ENCODE results near the gene ZNF345. TPM values are rescaled to one million over a fixed set of nuclear protein-coding genes. Genes with fewer than 3 reads are reported as not detected.

ZNF345 gene
- total and polyA plus RNA-seq, 10 of the 15 experiments (the other 5 are each of a cell fraction or from before 2014, with no cell fraction given) = 1.3 to 3.0 (median 2.0) TPM

Small RNAs within 50 kb of the gene (small RNA-seq; reads per million reads assigned to genes)
- not detected for gene RF00019

Other genes with a start within 250 kb of the ZNF345 start
Only the 7 nearest of the 8 such genes appear.
- 2.1 and 2.6 TPM in 2 replicates for gene ZNF461, start 184.0 kb upstream of the ZNF345 start, total RNA-seq (2014; rRNA removed)
- gene ZNF461, start 184.0 kb upstream of the ZNF345 start, total RNA-seq (2014; rRNA removed; fragmentation: Illumina TruSeq; extraction: Trizol) = 3.5 and 3.6 TPM in 2 replicates
- gene ZNF461, start 184.0 kb upstream of the ZNF345 start, total RNA-seq (2021) = 2.8 and 3.0 TPM in 2 replicates
- 4.5 and 5.1 TPM in 2 replicates for gene ZNF461, start 184.0 kb upstream of the ZNF345 start, polyA plus RNA-seq (2011; rRNA removed)
- 2.2 TPM in 2 replicates for gene ZNF461, start 184.0 kb upstream of the ZNF345 start, polyA plus RNA-seq (2014; fragmentation: Illumina TruSeq; extraction: Trizol)
- gene ZNF461, start 184.0 kb upstream of the ZNF345 start, polyA plus RNA-seq (2014; fragmentation: Nextera tagmentation; extraction: Ambion mirVana) = 1 to 10 TPM; 1.2 to 1.3 TPM
- gene ZNF461, start 184.0 kb upstream of the ZNF345 start, polyA plus RNA-seq (2014; rRNA removed) = 2.0 and 4.0 TPM in 2 replicates
- 1 to 10 TPM; 1.8 to 2.2 TPM for gene ZNF461, start 184.0 kb upstream of the ZNF345 start, polyA plus RNA-seq (2016; fragmentation: Nextera tagmentation; extraction: Ambion mirVana)
- 4.9 and 7.0 TPM in 2 replicates for gene ZNF567, start 163.3 kb upstream of the ZNF345 start, total RNA-seq (2014; rRNA removed)
- gene ZNF567, start 163.3 kb upstream of the ZNF345 start, total RNA-seq (2014; rRNA removed; fragmentation: Illumina TruSeq; extraction: Trizol) = 10.4 and 12.2 TPM in 2 replicates
- 5.4 TPM in 2 replicates for gene ZNF567, start 163.3 kb upstream of the ZNF345 start, total RNA-seq (2021)
- 11.9 and 18.1 TPM in 2 replicates for gene ZNF567, start 163.3 kb upstream of the ZNF345 start, polyA plus RNA-seq (2011; rRNA removed)
- 9.7 and 16.6 TPM in 2 replicates for gene ZNF567, start 163.3 kb upstream of the ZNF345 start, polyA plus RNA-seq (2014; fragmentation: Illumina TruSeq; extraction: Trizol)
- gene ZNF567, start 163.3 kb upstream of the ZNF345 start, polyA plus RNA-seq (2014; fragmentation: Nextera tagmentation; extraction: Ambion mirVana) = 10 to 100 TPM in 1 of 2 experiments, 1 to 10 TPM in 1; 8.8 to 11.5 TPM
- gene ZNF567, start 163.3 kb upstream of the ZNF345 start, polyA plus RNA-seq (2014; rRNA removed) = 5.3 and 6.2 TPM in 2 replicates
- gene ZNF567, start 163.3 kb upstream of the ZNF345 start, polyA plus RNA-seq (2016; fragmentation: Nextera tagmentation; extraction: Ambion mirVana) = 1 to 10 TPM; 8.5 to 8.6 TPM
- 3.4 and 4.1 TPM in 2 replicates for gene ZNF850, start 78.1 kb upstream of the ZNF345 start, total RNA-seq (2014; rRNA removed)
- gene ZNF850, start 78.1 kb upstream of the ZNF345 start, total RNA-seq (2014; rRNA removed; fragmentation: Illumina TruSeq; extraction: Trizol) = 5.4 and 6.4 TPM in 2 replicates
- 4.5 and 6.1 TPM in 2 replicates for gene ZNF850, start 78.1 kb upstream of the ZNF345 start, total RNA-seq (2021)
- 5.0 and 6.3 TPM in 2 replicates for gene ZNF850, start 78.1 kb upstream of the ZNF345 start, polyA plus RNA-seq (2011; rRNA removed)
- gene ZNF850, start 78.1 kb upstream of the ZNF345 start, polyA plus RNA-seq (2014; fragmentation: Illumina TruSeq; extraction: Trizol) = 1.6 and 2.2 TPM in 2 replicates
- gene ZNF850, start 78.1 kb upstream of the ZNF345 start, polyA plus RNA-seq (2014; fragmentation: Nextera tagmentation; extraction: Ambion mirVana) = under 1 TPM; 0.44 to 0.63 TPM
- 1.7 and 2.9 TPM in 2 replicates for gene ZNF850, start 78.1 kb upstream of the ZNF345 start, polyA plus RNA-seq (2014; rRNA removed)
- 1 to 10 TPM; 1.7 to 2.2 TPM for gene ZNF850, start 78.1 kb upstream of the ZNF345 start, polyA plus RNA-seq (2016; fragmentation: Nextera tagmentation; extraction: Ambion mirVana)
- 3.1 and 3.2 TPM in 2 replicates for gene ZNF790, start 12.5 kb upstream of the ZNF345 start, total RNA-seq (2014; rRNA removed)
- 5.2 and 5.3 TPM in 2 replicates for gene ZNF790, start 12.5 kb upstream of the ZNF345 start, total RNA-seq (2014; rRNA removed; fragmentation: Illumina TruSeq; extraction: Trizol)
- 2.5 and 2.9 TPM in 2 replicates for gene ZNF790, start 12.5 kb upstream of the ZNF345 start, total RNA-seq (2021)
- gene ZNF790, start 12.5 kb upstream of the ZNF345 start, polyA plus RNA-seq (2011; rRNA removed) = 0.87 and 1.7 TPM in 2 replicates
- gene ZNF790, start 12.5 kb upstream of the ZNF345 start, polyA plus RNA-seq (2014; fragmentation: Illumina TruSeq; extraction: Trizol) = 2.7 and 3.7 TPM in 2 replicates
- 1 to 10 TPM; 1.6 to 2.5 TPM for gene ZNF790, start 12.5 kb upstream of the ZNF345 start, polyA plus RNA-seq (2014; fragmentation: Nextera tagmentation; extraction: Ambion mirVana)
- gene ZNF790, start 12.5 kb upstream of the ZNF345 start, polyA plus RNA-seq (2014; rRNA removed) = 1.6 and 2.1 TPM in 2 replicates
- gene ZNF790, start 12.5 kb upstream of the ZNF345 start, polyA plus RNA-seq (2016; fragmentation: Nextera tagmentation; extraction: Ambion mirVana) = 1 to 10 TPM; 3.2 to 4.2 TPM
- 0.34 and 0.54 TPM in 2 replicates for gene ZNF829, start 65.4 kb downstream of the ZNF345 start, total RNA-seq (2014; rRNA removed)
- gene ZNF829, start 65.4 kb downstream of the ZNF345 start, total RNA-seq (2014; rRNA removed; fragmentation: Illumina TruSeq; extraction: Trizol) = 0.60 and 0.63 TPM in 2 replicates
- 0.23 and 0.32 TPM in 2 replicates for gene ZNF829, start 65.4 kb downstream of the ZNF345 start, total RNA-seq (2021)
- gene ZNF829, start 65.4 kb downstream of the ZNF345 start, polyA plus RNA-seq (2011; rRNA removed) = 0.08 and 0.12 TPM in 2 replicates
- 0.40 and 0.57 TPM in 2 replicates for gene ZNF829, start 65.4 kb downstream of the ZNF345 start, polyA plus RNA-seq (2014; fragmentation: Illumina TruSeq; extraction: Trizol)
- gene ZNF829, start 65.4 kb downstream of the ZNF345 start, polyA plus RNA-seq (2014; fragmentation: Nextera tagmentation; extraction: Ambion mirVana) = under 1 TPM; 0.21 to 0.26 TPM
- 0.18 and 0.19 TPM in 2 replicates for gene ZNF829, start 65.4 kb downstream of the ZNF345 start, polyA plus RNA-seq (2014; rRNA removed)
- under 1 TPM; 0.13 to 0.14 TPM for gene ZNF829, start 65.4 kb downstream of the ZNF345 start, polyA plus RNA-seq (2016; fragmentation: Nextera tagmentation; extraction: Ambion mirVana)
- gene ZNF568, start 65.5 kb downstream of the ZNF345 start, total RNA-seq (2014; rRNA removed) = 0.17 and 2.0 TPM in 2 replicates
- gene ZNF568, start 65.5 kb downstream of the ZNF345 start, total RNA-seq (2014; rRNA removed; fragmentation: Illumina TruSeq; extraction: Trizol) = 0.28 and 0.72 TPM in 2 replicates
- 0.48 and 0.77 TPM in 2 replicates for gene ZNF568, start 65.5 kb downstream of the ZNF345 start, total RNA-seq (2021)
- gene ZNF568, start 65.5 kb downstream of the ZNF345 start, polyA plus RNA-seq (2011; rRNA removed) = 0.16 and 0.40 TPM in 2 replicates
- 0.29 and 0.41 TPM in 2 replicates for gene ZNF568, start 65.5 kb downstream of the ZNF345 start, polyA plus RNA-seq (2014; fragmentation: Illumina TruSeq; extraction: Trizol)
- gene ZNF568, start 65.5 kb downstream of the ZNF345 start, polyA plus RNA-seq (2014; fragmentation: Nextera tagmentation; extraction: Ambion mirVana) = under 1 TPM; 0.16 to 0.31 TPM
- gene ZNF568, start 65.5 kb downstream of the ZNF345 start, polyA plus RNA-seq (2014; rRNA removed) = 0.23 and 0.24 TPM in 2 replicates
- under 1 TPM; 0.21 to 0.52 TPM for gene ZNF568, start 65.5 kb downstream of the ZNF345 start, polyA plus RNA-seq (2016; fragmentation: Nextera tagmentation; extraction: Ambion mirVana)
- gene ZNF420, start 227.6 kb downstream of the ZNF345 start, total RNA-seq (2014; rRNA removed) = 6.3 and 7.1 TPM in 2 replicates
- 8.0 and 8.6 TPM in 2 replicates for gene ZNF420, start 227.6 kb downstream of the ZNF345 start, total RNA-seq (2014; rRNA removed; fragmentation: Illumina TruSeq; extraction: Trizol)
- gene ZNF420, start 227.6 kb downstream of the ZNF345 start, total RNA-seq (2021) = 5.8 and 7.9 TPM in 2 replicates
- gene ZNF420, start 227.6 kb downstream of the ZNF345 start, polyA plus RNA-seq (2011; rRNA removed) = 6.4 and 13.8 TPM in 2 replicates
- gene ZNF420, start 227.6 kb downstream of the ZNF345 start, polyA plus RNA-seq (2014; fragmentation: Illumina TruSeq; extraction: Trizol) = 4.8 and 4.9 TPM in 2 replicates
- 1 to 10 TPM; 6.4 to 7.8 TPM for gene ZNF420, start 227.6 kb downstream of the ZNF345 start, polyA plus RNA-seq (2014; fragmentation: Nextera tagmentation; extraction: Ambion mirVana)
- gene ZNF420, start 227.6 kb downstream of the ZNF345 start, polyA plus RNA-seq (2014; rRNA removed) = 3.7 and 4.5 TPM in 2 replicates
- 10 to 100 TPM; 10.6 to 11.4 TPM for gene ZNF420, start 227.6 kb downstream of the ZNF345 start, polyA plus RNA-seq (2016; fragmentation: Nextera tagmentation; extraction: Ambion mirVana)